H1 (cell line): ENCODE data around the gene CTPS2.

ENCODE experiments used
- CTCF ChIP-seq, 3 experiments: IDR thresholded peaks; 1 replicate in 2 of 3; 2 replicates in 1 of 3; pipeline versions ENCODE4 v1.5.1 to v1.6.1; 2011; ENCODE audit warnings: low read length in 3 of 3, mild to moderate bottlenecking in 3 of 3, inconsistent platforms in 2 of 3, low read depth in 1 of 3, moderate library complexity in 1 of 3; ENCODE audit not compliant: insufficient read depth in 1 of 3; ENCODE audit errors: control extremely low read depth in 1 of 3
- SP4 ChIP-seq: IDR thresholded peaks from 2 replicates; pipeline ENCODE4 v1.6.1; 2012; ENCODE audit warnings: low read length, inconsistent platforms

- TF ChIP-seq SP4 = no peak
- no peak for TF ChIP-seq CTCF (IDR thresholded peaks at IDR 0.05; ENCODE audit: control extremely low read depth in 1 of 3, insufficient read depth in 1 of 3, low read depth in 1 of 3, low read length in 3 of 3)
Observed at GRCh38 chrX:16714504-16714903, 2.0 kb upstream of the CTPS2 start.
